Heart right ventricle (tissue), 16 donors: Measurements from ENCODE around the gene SERPIND1. TPM values are rescaled to one million over a fixed set of nuclear protein-coding genes. Genes with fewer than 3 reads are reported as not detected.

ENCODE experiments used
- ATAC-seq, 8 donors: fragments of 200-7000 bp; cut with Tn5 transposase; one replicate each; pipeline ENCODE4 v1.9.1; 2020; ENCODE audit warnings: mild to moderate bottlenecking in 8 of 8, moderate library complexity in 8 of 8, moderate number of reproducible peaks in 1 of 8
- DNase-seq, 2 donors: peaks; one replicate each; pipeline ENCODE4 v3.0.0-alpha.2; 2020
- H3K27ac ChIP-seq, 10 donors: fragments of 200-600 bp; sonication (generic) in 2 of 10; one replicate each; pipeline versions ENCODE4 v1.5.0 to v1.8.0; 2020 to 2022; ENCODE audit warnings: mild to moderate bottlenecking in 3 of 10
- H3K27me3 ChIP-seq, 7 donors: fragments of 200-600 bp; one replicate each; pipeline ENCODE4 v1.8.0; 2021 to 2022; ENCODE audit warnings: mild to moderate bottlenecking in 2 of 7
- H3K36me3 ChIP-seq, 9 donors: fragments of 200-600 bp; sonication (generic) in 1 of 9; one replicate each; pipeline versions ENCODE4 v1.5.0 to v1.8.0; 2020 to 2022; ENCODE audit warnings: mild to moderate bottlenecking in 2 of 9
- H3K4me1 ChIP-seq, 9 donors: fragments of 200-600 bp; sonication (generic) in 1 of 9; one replicate each; pipeline versions ENCODE4 v1.5.0 to v1.8.0; 2020 to 2022; ENCODE audit warnings: mild to moderate bottlenecking in 4 of 9
- H3K4me3 ChIP-seq, 10 donors: fragments of 200-600 bp; sonication (generic) in 2 of 10; one replicate each; pipeline versions ENCODE4 v1.5.0 to v1.8.0; 2020 to 2022; ENCODE audit warnings: mild to moderate bottlenecking in 7 of 10, moderate library complexity in 2 of 10
- H3K9me3 ChIP-seq, 11 donors: fragments of 200-600 bp in 10 of 11; sonication (generic) in 2 of 11; one replicate each; pipeline versions ENCODE4 v1.5.0 to v1.8.0; 2013 to 2022; ENCODE audit warnings: mild to moderate bottlenecking in 2 of 11, control low read depth in 1 of 11, moderate library complexity in 1 of 11
- CTCF ChIP-seq, 9 donors: fragments of 200-600 bp; sonication (generic) in 2 of 9; IDR thresholded peaks; one replicate each; pipeline versions ENCODE4 v1.5.0 to v1.8.0; 2021 to 2022; ENCODE audit warnings: antibody characterized with exemption in 9 of 9, mild to moderate bottlenecking in 5 of 9, moderate library complexity in 1 of 9
- WGBS, 2 donors: extraction: QIAGEN DNeasy Blood & Tissue Kit; methylation state at CpG; one replicate each; pipeline ENCODE4 v1.1.7; 2013; ENCODE audit warnings: inconsistent platforms in 1 of 2; 5-methylcytosine and 5-hydroxymethylcytosine counted together
- intact Hi-C, 10 donors: fragments of 100-400 bp; cut with DNase I; formaldehyde crosslinking; loops; one replicate each; pipeline versions ENCODE4 v1.11.1 to v1.14.2; 2022
- polyA plus RNA-seq, 2 donors: library from polyadenylated mRNA; stranded (reverse); fragments of 200-250 nt; gene quantifications; one replicate each; pipeline ENCODE4 v1.2.3, GENCODE V29; 2013
- total RNA-seq, 10 donors: library from RNA; stranded (reverse); fragmentation: NEBNext Ultra II Directional in 3 of 10; extraction: Animal tissue kit (Norgen Biotek cat#: 25700) in 3 of 10; gene quantifications; one replicate each; pipeline versions ENCODE4 v1.2.1 to v1.2.4, GENCODE V29; 2021 to 2023
- donor health status: Arrhythmogenic right ventricular cardiomyopathy.
- donor health status: ischemic (EF 13 %, LVEDD 7.1; RV severe dilation, severe dysfunction).
- donor health status: healthy with polysubstance abuse.
- donor health status: DM: no; HTN: yes; CAD: no.
- donor health status: DM: no; HTN: no; CAD: no.
- donor health status: ischemic (EF 25% LVEDD 6.9; RV normal size, moderate dysfunction).
- donor health status: ischemic (EF 25% LVEDD 5.7; RV mildly dilated, moderate dysfunction).
- donor health status: healthy.
- donor health status: DM: yes; HTN: yes; CAD: no.
- donor health status: Ischemic cardiomyopathy.
- donor health status: ischemic (EF 35%, LVEDD 5.7; RV mildly dilated, moderate dysfunction).
- donor health status: nonischemic (EF 11% LVEDD 7.7; RV severe dilation, severe dysfunction).
- donor health status: DM: yes; HTN: yes; CAD: no.
- donor health status: PGD.
- donor health status: ischemic (EF 29% LVEDD 5.4; RV normal size, mild dysfunction).
- donor health status: nonischemic (EF 23%, LVEDD 6.1; RV moderate dilation, normal function).

SERPIND1 gene
- total and polyA plus RNA-seq, 12 donors: 0.07 to 0.26 (median 0.09) TPM; not detected in 7

- DNase-seq (no peak), ATAC-seq (no peak)
- H3K9me3 ChIP-seq: no peaks in the 10 kb centered on the region
- intact Hi-C loops: loop anchor here in 1 of 10 donors (10.0 kb wide), 1 partner anchor 69 kb away; the partner anchor contains the start of genes PI4KA and SNAP29
- H3K36me3 ChIP-seq: peaks cover 0 to 78% (median 8%) of the 10 kb centered on the region in 9 donors
- WGBS, 2 donors: 89 to 95% methylated on average over 3 of the region's 3 CpGs
- H3K4me1 ChIP-seq: peaks cover 0 to 33% (median 12%) of the 10 kb centered on the region in 9 donors
- no peak overlapping the region for H3K4me3 ChIP-seq
- H3K27ac ChIP-seq: no peak overlapping the region
- no peaks in the 10 kb centered on the region for H3K27me3 ChIP-seq
- TF ChIP-seq CTCF (IDR thresholded peaks at IDR 0.05): no peak
Observed at GRCh38 chr22:20785415-20785814, 11.5 kb downstream of the SERPIND1 start.

GRCh38 chr22:20786048-20786447 is 12.1 kb downstream of the SERPIND1 start:
- H3K4me1 ChIP-seq: peaks cover 0 to 33% (median 12%) of the 10 kb centered on the region in 9 donors
- no peak for DNase-seq
- TF ChIP-seq CTCF (IDR thresholded peaks at IDR 0.05): no peak
- H3K9me3 ChIP-seq: no peaks in the 10 kb centered on the region
- H3K4me3 ChIP-seq: no peak overlapping the region
- intact Hi-C loops: loop anchor here in 1 of 10 donors (10.0 kb wide), 1 partner anchor 69 kb away; the partner anchor contains the start of genes PI4KA and SNAP29
- H3K36me3 ChIP-seq: peaks cover 0 to 79% (median 8%) of the 10 kb centered on the region in 9 donors
- H3K27me3 ChIP-seq: no peaks in the 10 kb centered on the region
- H3K27ac ChIP-seq: peak overlapping the region in 1 of 10 donors; percentile 43
- 67 to 74% methylated on average over 8 of the region's 8 CpGs for WGBS, 2 donors
- ATAC-seq: peak in 5 of 8 donors; percentile 12 to 40 (median 20)

GRCh38 chr22:20786536-20786979 is 12.6 kb downstream of the SERPIND1 start:
- Histone ChIP-seq H3K4me3 (no peak overlapping the region), H3K36me3 (peaks cover 0 to 79% (median 9%) of the 10 kb centered on the region in 9 donors), H3K4me1 (peaks cover 0 to 29% (median 12%) of the 10 kb centered on the region in 9 donors), H3K27me3 (no peaks in the 10 kb centered on the region), H3K9me3 (no peaks in the 10 kb centered on the region), H3K27ac (peak overlapping the region in 3 of 10 donors; percentile 20 to 51 (median 43))
- TF ChIP-seq CTCF (IDR thresholded peaks at IDR 0.05): no peak
- peak; percentile 19 to 31 for DNase-seq
- peak in 7 of 8 donors; percentile 40 to 91 (median 84) for ATAC-seq
- 34 to 51% methylated on average over 10 of the region's 10 CpGs for WGBS, 2 donors
- intact Hi-C loops: loop anchor here in 1 of 10 donors (10.0 kb wide), 1 partner anchor 68 kb away; the partner anchor contains the start of genes PI4KA and SNAP29

- H3K27ac ChIP-seq: peak overlapping the region in 3 of 10 donors; percentile 20 to 51 (median 43)
- no peak for TF ChIP-seq CTCF (IDR thresholded peaks at IDR 0.05)
- 96 to 98% methylated on average over 4 of the region's 4 CpGs for WGBS, 2 donors
- DNase-seq (no peak), ATAC-seq (peak in 3 of 8 donors; percentile 1 to 35 (median 6))
- no peak overlapping the region for H3K4me3 ChIP-seq
- no peaks in the 10 kb centered on the region for H3K9me3 ChIP-seq
- intact Hi-C loops: loop anchor here in 1 of 10 donors (10.0 kb wide), 1 partner anchor 68 kb away; the partner anchor contains the start of genes PI4KA and SNAP29
- H3K4me1 ChIP-seq: peaks cover 0 to 29% (median 12%) of the 10 kb centered on the region in 9 donors
- H3K27me3 ChIP-seq: no peaks in the 10 kb centered on the region
- peaks cover 0 to 81% (median 16%) of the 10 kb centered on the region in 9 donors for H3K36me3 ChIP-seq
Observed at GRCh38 chr22:20787223-20787622, 13.3 kb downstream of the SERPIND1 start.
